HEK293T (cell line): ENCODE data around the gene PANK1.

Experiments
- CTCF ChIA-PET: fragments of 350-600 bp; formaldehyde crosslinking; extraction: SDS; loops from one replicate; lab custom pipeline; 2021; ENCODE audit warnings: antibody characterized with exemption, inconsistent platforms; lab: Yijun Ruan, JAX
- POLR2A ChIA-PET: fragments of 350-600 bp; formaldehyde crosslinking; extraction: SDS; loops from one replicate; lab custom pipeline; 2020; ENCODE audit warnings: antibody characterized with exemption, inconsistent platforms; lab: Yijun Ruan, JAX
- DNase-seq: peaks from one replicate; pipeline ENCODE4 v3.0.0; 2012; ENCODE audit warnings: mixed read lengths; ENCODE audit errors: extremely low spot score
- ARNT ChIP-seq: fragments of 450-650 bp; IDR thresholded peaks from 2 replicates; pipeline ENCODE4 v1.6.1; 2017; ENCODE audit warnings: mild to moderate bottlenecking
- BHLHE40 ChIP-seq: fragments of 450-650 bp; IDR thresholded peaks from 2 replicates; pipeline ENCODE4 v1.6.1; 2016; ENCODE audit warnings: mild to moderate bottlenecking, moderate library complexity, borderline replicate concordance
- CTBP1 ChIP-seq: fragments of 450-650 bp; IDR thresholded peaks from 2 replicates; pipeline ENCODE4 v1.6.1; 2016; ENCODE audit warnings: borderline replicate concordance
- ELF4 ChIP-seq: fragments of 450-650 bp; IDR thresholded peaks from 2 replicates; pipeline ENCODE4 v1.6.1; 2017; ENCODE audit warnings: antibody characterized with exemption
- FOXA1 ChIP-seq: fragments of 450-650 bp; IDR thresholded peaks from 2 replicates; pipeline ENCODE4 v1.6.1; 2016; ENCODE audit warnings: mild to moderate bottlenecking
- FOXK2 ChIP-seq: fragments of 450-650 bp; IDR thresholded peaks from 2 replicates; pipeline ENCODE4 v1.6.1; 2016; ENCODE audit warnings: mild to moderate bottlenecking
- FOXM1 ChIP-seq: fragments of 450-650 bp; IDR thresholded peaks from 2 replicates; pipeline ENCODE4 v1.6.1; 2017; ENCODE audit warnings: mild to moderate bottlenecking, borderline replicate concordance
- HDGF ChIP-seq: fragments of 450-650 bp; IDR thresholded peaks from 2 replicates; pipeline ENCODE4 v1.6.1; 2017; ENCODE audit warnings: antibody characterized with exemption, borderline replicate concordance
- L3MBTL2 ChIP-seq: fragments of 450-650 bp; conservative IDR thresholded peaks from 2 replicates; pipeline ENCODE4 v1.6.1; 2016; ENCODE audit warnings: mild to moderate bottlenecking
- LEF1 ChIP-seq: fragments of 450-650 bp; IDR thresholded peaks from 2 replicates; pipeline ENCODE4 v1.6.1; 2017; ENCODE audit warnings: mild to moderate bottlenecking, borderline replicate concordance
- NFRKB ChIP-seq: fragments of 450-650 bp; IDR thresholded peaks from 2 replicates; pipeline ENCODE4 v1.6.1; 2016; ENCODE audit warnings: mild to moderate bottlenecking, moderate library complexity
- SP1 ChIP-seq: fragments of 450-650 bp; IDR thresholded peaks from 2 replicates; pipeline ENCODE4 v1.6.1; 2017
- SUZ12 ChIP-seq: fragments of 450-650 bp; IDR thresholded peaks from 2 replicates; pipeline ENCODE4 v1.6.1; 2016; ENCODE audit warnings: mild to moderate bottlenecking
- TARDBP ChIP-seq: fragments of 450-650 bp; IDR thresholded peaks from 2 replicates; pipeline ENCODE4 v1.6.1; 2016
- ZNF384 ChIP-seq: fragments of 450-650 bp; IDR thresholded peaks from 2 replicates; pipeline ENCODE4 v1.6.1; 2016
- TF ChIP-seq, protein P1 (sequence below): fragments of 450-650 bp; IDR thresholded peaks from 2 replicates; pipeline ENCODE4 v1.6.1; 2016

PANK1 gene

GRCh38 chr10:89666138-89666537 lies 21.1 kb upstream of the PANK1 start:
- DNase-seq: no peak
- CTCF ChIA-PET: no interaction called here
- TF ChIP-seq, protein P1, sequence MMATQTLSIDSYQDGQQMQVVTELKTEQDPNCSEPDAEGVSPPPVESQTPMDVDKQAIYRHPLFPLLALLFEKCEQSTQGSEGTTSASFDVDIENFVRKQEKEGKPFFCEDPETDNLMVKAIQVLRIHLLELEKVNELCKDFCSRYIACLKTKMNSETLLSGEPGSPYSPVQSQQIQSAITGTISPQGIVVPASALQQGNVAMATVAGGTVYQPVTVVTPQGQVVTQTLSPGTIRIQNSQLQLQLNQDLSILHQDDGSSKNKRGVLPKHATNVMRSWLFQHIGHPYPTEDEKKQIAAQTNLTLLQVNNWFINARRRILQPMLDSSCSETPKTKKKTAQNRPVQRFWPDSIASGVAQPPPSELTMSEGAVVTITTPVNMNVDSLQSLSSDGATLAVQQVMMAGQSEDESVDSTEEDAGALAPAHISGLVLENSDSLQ: no peak
- no peak for TF ChIP-seq ZNF384
- no peak for TF ChIP-seq CTBP1
- no peak for TF ChIP-seq L3MBTL2
- POLR2A ChIA-PET: no interaction called here

GRCh38 chr10:89665302-89665701 lies 20.3 kb upstream of the PANK1 start:
- TF ChIP-seq NFRKB: no peak
- no peak for TF ChIP-seq CTBP1
- TF ChIP-seq TARDBP: no peak
- TF ChIP-seq ELF4: no peak
- no peak for TF ChIP-seq SP1
- TF ChIP-seq, protein P1: no peak
- no peak for TF ChIP-seq FOXK2
- no peak for DNase-seq
- POLR2A ChIA-PET: interaction anchor here (1.3 kb wide), 1 partner anchor 21 kb away, joined by 5 read pairs; no protein-coding TSS in a partner anchor
- CTCF ChIA-PET: no interaction called here

DNA sequence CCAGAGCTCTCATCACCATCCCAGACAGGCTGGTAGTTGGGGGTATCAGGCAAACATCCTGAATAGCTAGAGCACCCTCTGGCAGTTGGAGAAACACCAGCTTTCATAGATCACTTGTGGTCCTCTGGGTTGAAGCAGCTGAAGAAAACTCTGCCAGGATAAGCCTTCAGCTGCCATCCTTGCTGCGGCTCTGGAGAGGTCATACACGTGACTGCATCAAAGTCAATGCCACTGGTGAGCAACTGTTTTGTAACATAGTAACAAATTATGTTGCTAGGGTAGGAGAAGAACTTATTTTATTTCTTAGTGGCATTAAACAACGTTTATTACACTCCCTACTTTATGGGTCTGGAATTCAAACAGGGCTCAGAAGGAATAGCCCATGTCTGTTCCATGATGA lies 19.2 kb upstream of the PANK1 start:
- CTCF ChIA-PET: no interaction called here
- no peak for DNase-seq
- POLR2A ChIA-PET: interaction anchor here (1.3 kb wide), 1 partner anchor 20 kb away, joined by 5 read pairs; no protein-coding TSS in a partner anchor
- TF ChIP-seq TARDBP (no peak), ELF4 (no peak), FOXM1 (no peak), L3MBTL2 (no peak), LEF1 (no peak), HDGF (no peak), NFRKB (no peak)
- TF ChIP-seq, protein P1: no peak

- no peak for DNase-seq
- ChIA-PET POLR2A (interaction anchor here (1.1 to 1.2 kb wide), 2 partner anchors 19 to 38 kb away, joined by 4 read pairs; partner anchors contain the start of gene KIF20B), CTCF (interaction anchor here (0.7 kb wide), 1 partner anchor 186 kb away, joined by 3 read pairs; no protein-coding TSS in a partner anchor)
- TF ChIP-seq ZNF384: no peak
- no peak for TF ChIP-seq NFRKB
Measured at GRCh38 chr10:89663144-89663543, 18.1 kb upstream of the PANK1 start.

DNA sequence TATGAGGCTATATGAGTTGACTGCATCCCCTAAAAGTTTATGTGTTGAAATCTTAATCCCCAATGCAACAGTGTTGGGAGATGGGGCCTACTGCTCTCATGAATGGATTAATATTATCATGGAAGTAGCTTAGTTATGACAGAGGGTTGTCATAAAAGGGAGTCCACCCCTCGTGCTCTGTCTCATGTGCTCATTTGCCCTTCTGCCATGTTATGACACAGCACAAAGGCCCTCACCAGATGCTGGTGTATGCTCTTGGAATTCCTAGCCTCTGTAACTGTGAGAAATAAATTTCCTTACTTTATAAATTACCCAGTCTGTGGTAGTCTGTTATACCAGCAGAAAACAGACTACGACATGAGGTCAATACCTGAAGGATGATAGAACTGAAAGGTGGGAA lies 17.6 kb upstream of the PANK1 start:
- ChIA-PET POLR2A (interaction anchor here (1.1 to 1.2 kb wide), 2 partner anchors 19 to 39 kb away, joined by 4 read pairs; partner anchors contain the start of gene KIF20B), CTCF (interaction anchor here (0.7 kb wide), 1 partner anchor 187 kb away, joined by 3 read pairs; no protein-coding TSS in a partner anchor)
- TF ChIP-seq TARDBP: no peak
- no peak for TF ChIP-seq NFRKB
- no peak for TF ChIP-seq L3MBTL2
- TF ChIP-seq ZNF384: no peak
- TF ChIP-seq ELF4: no peak
- TF ChIP-seq, protein P1: no peak
- no peak for TF ChIP-seq HDGF
- TF ChIP-seq FOXK2: no peak
- TF ChIP-seq CTBP1: no peak
- no peak for TF ChIP-seq LEF1
- TF ChIP-seq FOXA1: no peak
- no peak for TF ChIP-seq SP1
- TF ChIP-seq ARNT: no peak
- TF ChIP-seq SUZ12: no peak
- DNase-seq: no peak

- ChIA-PET CTCF (no interaction called here), POLR2A (interaction anchor here (2.3 kb wide), 1 partner anchor 16 kb away, joined by 8 read pairs; no protein-coding TSS in a partner anchor)
- DNase-seq: no peak
- TF ChIP-seq, protein P1: no peak
- TF ChIP-seq NFRKB: no peak
- no peak for TF ChIP-seq ARNT
- no peak for TF ChIP-seq HDGF
- TF ChIP-seq FOXA1: no peak
- TF ChIP-seq SUZ12: no peak
- no peak for TF ChIP-seq SP1
- no peak for TF ChIP-seq TARDBP
- no peak for TF ChIP-seq BHLHE40
- no peak for TF ChIP-seq FOXM1
- TF ChIP-seq L3MBTL2: no peak
- TF ChIP-seq CTBP1: no peak
- TF ChIP-seq ELF4: no peak
- TF ChIP-seq ZNF384: no peak
Measured at GRCh38 chr10:89659143-89660131, 14.4 kb upstream of the PANK1 start.
